Neural progenitor cell (in vitro differentiated cells): ENCODE measurements around the gene ORC5. TPM values are rescaled to one million over a fixed set of nuclear protein-coding genes. Genes with fewer than 3 reads are reported as not detected.

ENCODE experiments used
- DNase-seq: peaks from one replicate; pipeline ENCODE4 v3.0.0-alpha.2; 2016; ENCODE audit warnings: low spot score
- H2AFZ ChIP-seq: fragments of 200-600 bp; sonication (generic); replicated peaks from 2 replicates; pipeline ENCODE4 v1.6.1; 2016; ENCODE audit warnings: antibody characterized with exemption
- H3F3A ChIP-seq: fragments of 200-600 bp; sonication (generic); 2 replicates; pipeline ENCODE4 v1.6.1; 2016; ENCODE audit warnings: antibody characterized with exemption, low read depth
- H3K27ac ChIP-seq: fragments of 200-600 bp; sonication (generic); 2 replicates; pipeline ENCODE4 v1.5.1; 2016; ENCODE audit warnings: mild to moderate bottlenecking
- H3K27me3 ChIP-seq: fragments of 200-600 bp; sonication (generic); 2 replicates; pipeline ENCODE4 v1.6.1; 2016; ENCODE audit warnings: mild to moderate bottlenecking, moderate library complexity
- H3K36me3 ChIP-seq: fragments of 200-600 bp; sonication (generic); 2 replicates; pipeline ENCODE4 v1.5.1; 2016
- H3K4me1 ChIP-seq: fragments of 200-600 bp; sonication (generic); 2 replicates; pipeline ENCODE4 v1.6.1; 2016; ENCODE audit warnings: mixed run types
- H3K4me2 ChIP-seq: fragments of 200-600 bp; sonication (generic); 2 replicates; pipeline ENCODE4 v1.6.1; 2016
- H3K4me3 ChIP-seq: fragments of 200-600 bp; sonication (generic); 2 replicates; pipeline ENCODE4 v1.5.1; 2016
- H3K79me2 ChIP-seq: fragments of 200-600 bp; sonication (generic); 2 replicates; pipeline ENCODE4 v1.6.1; 2016; ENCODE audit warnings: low read depth
- H3K9ac ChIP-seq: fragments of 200-600 bp; sonication (generic); 2 replicates; pipeline ENCODE4 v1.6.1; 2016
- H3K9me3 ChIP-seq: fragments of 200-600 bp; sonication (generic); 2 replicates; pipeline ENCODE4 v1.5.1; 2016; ENCODE audit warnings: low read depth
- H4K20me1 ChIP-seq: fragments of 200-600 bp; sonication (generic); 2 replicates; pipeline ENCODE4 v1.6.1; 2016; ENCODE audit warnings: low read depth
- H3K27ac Mint-ChIP-seq: 3 replicates; pipeline ENCODE4 v1.8.0; 2021; ENCODE audit warnings: mixed read lengths
- H3K27me3 Mint-ChIP-seq: 2 replicates; pipeline ENCODE4 v1.8.0; 2022; ENCODE audit warnings: low read depth, mild to moderate bottlenecking, inconsistent platforms, moderate library complexity, mixed read lengths; ENCODE audit not compliant: insufficient read depth
- H3K36me3 Mint-ChIP-seq: 3 replicates; pipeline ENCODE4 v1.8.0; 2021; ENCODE audit warnings: mixed read lengths
- H3K4me1 Mint-ChIP-seq: 3 replicates; pipeline ENCODE4 v1.8.0; 2021; ENCODE audit warnings: mixed read lengths
- H3K4me3 Mint-ChIP-seq: 3 replicates; pipeline ENCODE4 v1.8.0; 2021; ENCODE audit warnings: mild to moderate bottlenecking, moderate library complexity, mixed read lengths
- H3K9me3 Mint-ChIP-seq: 3 replicates; pipeline ENCODE4 v1.8.0; 2020; ENCODE audit warnings: mixed read lengths
- CTCF ChIP-seq: fragments of 200-600 bp; sonication (generic); IDR thresholded peaks from 2 replicates; pipeline ENCODE4 v1.5.1; 2017; ENCODE audit warnings: antibody characterized with exemption, mild to moderate bottlenecking
- EZH2 ChIP-seq: fragments of 200-600 bp; sonication (generic); IDR thresholded peaks from 2 replicates; pipeline ENCODE4 v1.6.1; 2017; ENCODE audit warnings: antibody characterized with exemption, mild to moderate bottlenecking, moderate library complexity
- EZH2phosphoT487 ChIP-seq: fragments of 200-600 bp; sonication (generic); IDR thresholded peaks from 2 replicates; pipeline ENCODE4 v1.6.1; 2017; ENCODE audit warnings: antibody characterized with exemption
- total RNA-seq: library from RNA; depleted of rRNA; stranded (reverse); fragments of >200 nt; gene quantifications from 2 replicates; pipeline ENCODE4 v1.2.3, GENCODE V29; 2015; ENCODE audit warnings: low replicate concordance

Gene ORC5
- total RNA-seq = 14.4 and 14.9 TPM in 2 replicates

- Histone ChIP-seq H3K4me2 (peak within 1 kb of the TSS; percentile 77), H3K27me3 (no peaks in the 10 kb centered on the region), H3K27ac (no peak within 1 kb of the TSS), H3K9me3 (no peaks in the 10 kb centered on the region), H3K9ac (peak within 1 kb of the TSS; percentile 82), H3K79me2 (peaks cover 28% of the 10 kb centered on the region), H3F3A (no peaks in the 10 kb centered on the region), H3K4me1 (no peaks in the 10 kb centered on the region), H4K20me1 (no peaks in the 10 kb centered on the region), H3K4me3 (peak within 1 kb of the TSS; percentile 85), H2AFZ (peak within 1 kb of the TSS; percentile 95), H3K36me3 (no peaks in the 10 kb centered on the region)
- TF ChIP-seq CTCF (no peak), EZH2 (no peak), EZH2phosphoT487 (no peak)
- Mint-ChIP-seq H3K36me3 (peaks cover 9% of the 10 kb centered on the region), H3K27me3 (peaks cover 7% of the 10 kb centered on the region), H3K4me3 (peak within 1 kb of the TSS; percentile 95), H3K4me1 (peaks cover 22% of the 10 kb centered on the region), H3K9me3 (peaks cover 11% of the 10 kb centered on the region), H3K27ac (peak within 1 kb of the TSS; percentile 99)
- peak; percentile 76 for DNase-seq
Observed at GRCh38 chr7:104207731-104208420, at the start of gene ORC5. Gene ORC5 (minus strand): TSS chr7:104208013. CDS start chr7:104207904, 109 bp downstream.

- Mint-ChIP-seq H3K27ac (no peak overlapping the region), H3K27me3 (peaks cover 2% of the 10 kb centered on the region), H3K36me3 (no peaks in the 10 kb centered on the region), H3K9me3 (no peaks in the 10 kb centered on the region), H3K4me3 (no peak overlapping the region), H3K4me1 (no peaks in the 10 kb centered on the region)
- Histone ChIP-seq H3K79me2 (no peaks in the 10 kb centered on the region), H3K9ac (no peak overlapping the region), H4K20me1 (no peaks in the 10 kb centered on the region), H3K27ac (no peak overlapping the region), H3F3A (no peaks in the 10 kb centered on the region), H3K36me3 (no peaks in the 10 kb centered on the region), H3K4me3 (no peak overlapping the region), H3K4me1 (no peaks in the 10 kb centered on the region), H3K9me3 (no peaks in the 10 kb centered on the region), H3K27me3 (no peaks in the 10 kb centered on the region), H3K4me2 (no peak overlapping the region), H2AFZ (no peak overlapping the region)
- no peak for TF ChIP-seq CTCF
- TF ChIP-seq EZH2 = no peak
- TF ChIP-seq EZH2phosphoT487 = no peak
- DNase-seq = no peak
Observed at GRCh38 chr7:104255616-104256015, 47.8 kb upstream of the ORC5 start.

GRCh38 chr7:104255194-104255593 is 47.4 kb upstream of the ORC5 start:
- Histone ChIP-seq H3K4me1 (no peaks in the 10 kb centered on the region), H4K20me1 (no peaks in the 10 kb centered on the region), H3K9ac (no peak overlapping the region), H3K27ac (no peak overlapping the region), H2AFZ (no peak overlapping the region), H3K36me3 (no peaks in the 10 kb centered on the region), H3F3A (no peaks in the 10 kb centered on the region), H3K79me2 (no peaks in the 10 kb centered on the region), H3K4me3 (no peak overlapping the region), H3K27me3 (no peaks in the 10 kb centered on the region), H3K9me3 (no peaks in the 10 kb centered on the region), H3K4me2 (no peak overlapping the region)
- Mint-ChIP-seq H3K27ac (no peak overlapping the region), H3K4me3 (no peak overlapping the region), H3K4me1 (no peaks in the 10 kb centered on the region), H3K36me3 (no peaks in the 10 kb centered on the region), H3K27me3 (peaks cover 2% of the 10 kb centered on the region), H3K9me3 (no peaks in the 10 kb centered on the region)
- no peak for DNase-seq
- no peak for TF ChIP-seq EZH2phosphoT487
- no peak for TF ChIP-seq EZH2
- no peak for TF ChIP-seq CTCF
